SK-N-SH (cell line): ENCODE measurements around the gene ANKRD39.

Experiments
- CHD2 ChIP-seq: fragments of 150-350 bp; IDR thresholded peaks from 2 replicates; pipeline ENCODE4 v1.6.1; 2018; ENCODE audit warnings: low read length; ENCODE audit not compliant: partially characterized antibody
- EP300 ChIP-seq, 2 experiments: IDR thresholded peaks; 2 replicates each; pipeline versions ENCODE4 v1.4.0 to v1.6.1; 2012; ENCODE audit warnings: borderline replicate concordance in 1 of 2, low read depth in 1 of 2, low read length in 1 of 2
- EZH2phosphoT487 ChIP-seq: fragments of 200-600 bp; sonication (generic); IDR thresholded peaks from 2 replicates; pipeline ENCODE4 v1.6.1; 2017; ENCODE audit warnings: low read depth, mixed run types, mild to moderate bottlenecking, antibody characterized with exemption, moderate library complexity, borderline replicate concordance
- FOXM1 ChIP-seq: IDR thresholded peaks from 2 replicates; pipeline ENCODE4 v1.4.0; 2012; ENCODE audit warnings: low read depth, mild to moderate bottlenecking
- MEF2A ChIP-seq: IDR thresholded peaks from 2 replicates; pipeline ENCODE4 v1.4.0; 2012; ENCODE audit warnings: low read depth, borderline replicate concordance
- POLR2AphosphoS5 ChIP-seq: IDR thresholded peaks from 2 replicates; pipeline ENCODE4 v1.6.1; 2012; ENCODE audit warnings: low read depth, low read length
- RFX5 ChIP-seq: IDR thresholded peaks from 2 replicates; pipeline ENCODE4 v1.6.1; 2012; ENCODE audit warnings: mild to moderate bottlenecking, improper control_type of control experiment, low read length
- SMC3 ChIP-seq: IDR thresholded peaks from 2 replicates; pipeline ENCODE4 v1.6.1; 2012; ENCODE audit warnings: low read depth, low read length, improper control_type of control experiment
- TCF12 ChIP-seq: IDR thresholded peaks from 2 replicates; pipeline ENCODE4 v1.4.0; 2012
- YY1 ChIP-seq: IDR thresholded peaks from 2 replicates; pipeline ENCODE4 v1.4.0; 2012; ENCODE audit warnings: low read depth, mild to moderate bottlenecking
- TF ChIP-seq, protein P1 (sequence below): fragments of 200-600 bp; sonication (generic); IDR thresholded peaks from 2 replicates; pipeline ENCODE4 v1.6.1; 2017; ENCODE audit warnings: antibody characterized with exemption, mild to moderate bottlenecking, moderate library complexity
- TF ChIP-seq, protein P2 (sequence below): IDR thresholded peaks from 2 replicates; pipeline ENCODE4 v1.6.1; 2012; ENCODE audit warnings: mild to moderate bottlenecking, low read depth, low read length, moderate library complexity
- TF ChIP-seq, protein P3 (sequence below): IDR thresholded peaks from 2 replicates; pipeline ENCODE4 v1.4.0; 2012; ENCODE audit warnings: low read depth

DNA sequence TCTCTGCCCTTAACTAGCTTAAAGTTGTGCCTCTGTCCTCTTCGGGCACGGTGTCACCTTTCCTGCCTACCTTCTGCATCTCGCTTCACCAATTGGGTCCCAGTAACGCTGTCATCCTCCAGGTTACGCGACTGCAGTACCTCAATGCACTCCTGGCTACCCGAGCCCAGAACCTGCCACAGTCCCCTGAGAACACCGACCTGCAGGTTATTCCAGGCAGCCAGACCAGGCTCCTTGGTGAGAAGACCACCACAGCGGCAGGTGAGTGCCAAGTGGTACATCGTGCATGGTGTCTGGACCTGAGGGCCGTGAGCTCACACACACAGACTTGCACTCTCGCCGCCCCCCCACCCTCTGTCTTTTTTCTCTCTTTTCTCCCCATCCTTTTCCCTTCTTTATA is 28.9 kb downstream of the ANKRD39 start:
- TF ChIP-seq MEF2A = no peak
- TF ChIP-seq, protein P1, sequence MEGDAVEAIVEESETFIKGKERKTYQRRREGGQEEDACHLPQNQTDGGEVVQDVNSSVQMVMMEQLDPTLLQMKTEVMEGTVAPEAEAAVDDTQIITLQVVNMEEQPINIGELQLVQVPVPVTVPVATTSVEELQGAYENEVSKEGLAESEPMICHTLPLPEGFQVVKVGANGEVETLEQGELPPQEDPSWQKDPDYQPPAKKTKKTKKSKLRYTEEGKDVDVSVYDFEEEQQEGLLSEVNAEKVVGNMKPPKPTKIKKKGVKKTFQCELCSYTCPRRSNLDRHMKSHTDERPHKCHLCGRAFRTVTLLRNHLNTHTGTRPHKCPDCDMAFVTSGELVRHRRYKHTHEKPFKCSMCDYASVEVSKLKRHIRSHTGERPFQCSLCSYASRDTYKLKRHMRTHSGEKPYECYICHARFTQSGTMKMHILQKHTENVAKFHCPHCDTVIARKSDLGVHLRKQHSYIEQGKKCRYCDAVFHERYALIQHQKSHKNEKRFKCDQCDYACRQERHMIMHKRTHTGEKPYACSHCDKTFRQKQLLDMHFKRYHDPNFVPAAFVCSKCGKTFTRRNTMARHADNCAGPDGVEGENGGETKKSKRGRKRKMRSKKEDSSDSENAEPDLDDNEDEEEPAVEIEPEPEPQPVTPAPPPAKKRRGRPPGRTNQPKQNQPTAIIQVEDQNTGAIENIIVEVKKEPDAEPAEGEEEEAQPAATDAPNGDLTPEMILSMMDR = no peak
- TF ChIP-seq EP300 (IDR thresholded peaks at IDR 0.05; ENCODE audit: borderline replicate concordance in 1 of 2, low read depth in 1 of 2, low read length in 1 of 2) = no peak
- TF ChIP-seq EZH2phosphoT487 = no peak
- TF ChIP-seq, protein P2, sequence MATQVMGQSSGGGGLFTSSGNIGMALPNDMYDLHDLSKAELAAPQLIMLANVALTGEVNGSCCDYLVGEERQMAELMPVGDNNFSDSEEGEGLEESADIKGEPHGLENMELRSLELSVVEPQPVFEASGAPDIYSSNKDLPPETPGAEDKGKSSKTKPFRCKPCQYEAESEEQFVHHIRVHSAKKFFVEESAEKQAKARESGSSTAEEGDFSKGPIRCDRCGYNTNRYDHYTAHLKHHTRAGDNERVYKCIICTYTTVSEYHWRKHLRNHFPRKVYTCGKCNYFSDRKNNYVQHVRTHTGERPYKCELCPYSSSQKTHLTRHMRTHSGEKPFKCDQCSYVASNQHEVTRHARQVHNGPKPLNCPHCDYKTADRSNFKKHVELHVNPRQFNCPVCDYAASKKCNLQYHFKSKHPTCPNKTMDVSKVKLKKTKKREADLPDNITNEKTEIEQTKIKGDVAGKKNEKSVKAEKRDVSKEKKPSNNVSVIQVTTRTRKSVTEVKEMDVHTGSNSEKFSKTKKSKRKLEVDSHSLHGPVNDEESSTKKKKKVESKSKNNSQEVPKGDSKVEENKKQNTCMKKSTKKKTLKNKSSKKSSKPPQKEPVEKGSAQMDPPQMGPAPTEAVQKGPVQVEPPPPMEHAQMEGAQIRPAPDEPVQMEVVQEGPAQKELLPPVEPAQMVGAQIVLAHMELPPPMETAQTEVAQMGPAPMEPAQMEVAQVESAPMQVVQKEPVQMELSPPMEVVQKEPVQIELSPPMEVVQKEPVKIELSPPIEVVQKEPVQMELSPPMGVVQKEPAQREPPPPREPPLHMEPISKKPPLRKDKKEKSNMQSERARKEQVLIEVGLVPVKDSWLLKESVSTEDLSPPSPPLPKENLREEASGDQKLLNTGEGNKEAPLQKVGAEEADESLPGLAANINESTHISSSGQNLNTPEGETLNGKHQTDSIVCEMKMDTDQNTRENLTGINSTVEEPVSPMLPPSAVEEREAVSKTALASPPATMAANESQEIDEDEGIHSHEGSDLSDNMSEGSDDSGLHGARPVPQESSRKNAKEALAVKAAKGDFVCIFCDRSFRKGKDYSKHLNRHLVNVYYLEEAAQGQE = no peak
- TF ChIP-seq SMC3 = no peak
- TF ChIP-seq POLR2AphosphoS5 = no peak
- no peak for TF ChIP-seq RFX5
- TF ChIP-seq YY1 = no peak
- no peak for TF ChIP-seq TCF12
- TF ChIP-seq, protein P3, sequence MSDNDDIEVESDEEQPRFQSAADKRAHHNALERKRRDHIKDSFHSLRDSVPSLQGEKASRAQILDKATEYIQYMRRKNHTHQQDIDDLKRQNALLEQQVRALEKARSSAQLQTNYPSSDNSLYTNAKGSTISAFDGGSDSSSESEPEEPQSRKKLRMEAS = no peak
- no peak for TF ChIP-seq CHD2
- no peak for TF ChIP-seq FOXM1
